ENCODE results near the gene PCDHA13. TPM values are rescaled to one million over a fixed set of nuclear protein-coding genes. Genes with fewer than 3 reads are reported as not detected.
"Not testable (repeated sequence)": the region's sequence is repeated elsewhere in the genome, so short reads cannot be mapped to it uniquely, and the experiment has no call there.

Gene PCDHA13, protein sequence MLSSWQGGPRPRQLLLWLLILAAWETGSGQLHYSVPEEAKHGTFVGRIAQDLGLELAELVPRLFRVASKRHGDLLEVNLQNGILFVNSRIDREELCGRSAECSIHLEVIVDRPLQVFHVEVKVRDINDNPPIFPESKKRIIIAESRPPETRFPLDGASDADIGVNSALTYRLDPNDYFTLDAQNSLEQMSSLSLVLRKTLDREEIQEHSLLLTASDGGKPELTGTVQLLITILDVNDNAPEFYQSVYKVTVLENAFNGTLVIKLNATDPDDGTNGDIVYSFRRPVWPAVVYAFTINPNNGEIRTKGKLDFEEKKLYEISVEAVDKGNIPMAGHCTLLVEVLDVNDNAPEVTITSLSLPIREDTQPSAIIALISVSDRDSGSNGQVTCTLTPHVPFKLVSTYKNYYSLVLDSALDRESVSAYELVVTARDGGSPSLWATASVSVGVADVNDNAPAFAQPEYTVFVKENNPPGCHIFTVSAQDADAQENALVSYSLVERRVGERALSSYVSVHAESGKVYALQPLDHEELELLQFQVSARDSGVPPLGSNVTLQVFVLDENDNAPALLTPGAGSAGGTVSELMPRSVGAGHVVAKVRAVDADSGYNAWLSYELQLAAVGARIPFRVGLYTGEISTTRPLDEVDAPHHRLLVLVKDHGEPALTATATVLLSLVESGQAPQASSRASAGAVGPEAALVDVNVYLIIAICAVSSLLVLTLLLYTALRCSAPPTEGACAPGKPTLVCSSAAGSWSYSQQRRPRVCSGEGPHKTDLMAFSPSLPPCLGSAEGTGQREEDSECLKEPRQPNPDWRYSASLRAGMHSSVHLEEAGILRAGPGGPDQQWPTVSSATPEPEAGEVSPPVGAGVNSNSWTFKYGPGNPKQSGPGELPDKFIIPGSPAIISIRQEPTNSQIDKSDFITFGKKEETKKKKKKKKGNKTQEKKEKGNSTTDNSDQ
- not detected for polyA plus RNA-seq (ENCODE audit: insufficient read length)
- long read RNA-seq, donor 1 = 0 reads
- long read RNA-seq, donor 2 = 0 reads
- long read RNA-seq, donor 3 = 0 reads
- long read RNA-seq, donor 4 = 0 reads
- long read RNA-seq, donor 5 = 0 reads
- long read RNA-seq, donor 6 = 0 reads
- long read RNA-seq, donor 7 = 0 reads
- long read RNA-seq, donor 8 = 0 reads

- DNase-seq = no peak
These were observed at the start of gene PCDHA13 for GRCh38 chr5:140881889-140882590. TSS of gene PCDHA13 (plus strand) at chr5:140882124. CDS start at chr5:140882269, 145 bp downstream.

DNA sequence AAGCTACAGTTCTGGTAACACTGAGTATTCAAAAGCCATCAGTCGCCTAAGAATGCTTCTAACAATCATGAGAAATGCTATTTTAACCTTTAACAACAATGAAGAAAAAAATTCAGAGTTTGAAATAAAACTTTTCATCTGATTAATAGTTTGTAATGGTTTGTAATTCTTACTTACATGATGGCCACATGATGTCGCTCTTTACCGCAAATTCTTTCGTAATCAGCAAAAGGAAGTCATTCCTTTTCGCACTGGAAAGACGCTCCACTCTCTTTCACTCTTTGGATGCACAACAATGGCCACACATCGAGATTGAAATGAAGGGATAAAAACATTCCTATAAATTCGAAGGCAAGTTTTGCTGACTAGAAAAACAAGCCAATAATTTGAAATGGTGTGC lies 47.9 kb upstream of the PCDHA13 start, which contains the start of gene PCDHA7:
TSS of gene PCDHA7 (plus strand) at position 277 of the 400 bp plus-strand sequence. CDS start at position 392, 115 bp downstream.
- DNase-seq = no peak

GRCh38 chr5:140834439-140835008 lies 47.4 kb upstream of the PCDHA13 start:
- not testable (repeated sequence) for DNase-seq

- DNase-seq = no peak
These were observed 46.1 kb upstream of the PCDHA13 start for GRCh38 chr5:140835622-140836510.

DNA sequence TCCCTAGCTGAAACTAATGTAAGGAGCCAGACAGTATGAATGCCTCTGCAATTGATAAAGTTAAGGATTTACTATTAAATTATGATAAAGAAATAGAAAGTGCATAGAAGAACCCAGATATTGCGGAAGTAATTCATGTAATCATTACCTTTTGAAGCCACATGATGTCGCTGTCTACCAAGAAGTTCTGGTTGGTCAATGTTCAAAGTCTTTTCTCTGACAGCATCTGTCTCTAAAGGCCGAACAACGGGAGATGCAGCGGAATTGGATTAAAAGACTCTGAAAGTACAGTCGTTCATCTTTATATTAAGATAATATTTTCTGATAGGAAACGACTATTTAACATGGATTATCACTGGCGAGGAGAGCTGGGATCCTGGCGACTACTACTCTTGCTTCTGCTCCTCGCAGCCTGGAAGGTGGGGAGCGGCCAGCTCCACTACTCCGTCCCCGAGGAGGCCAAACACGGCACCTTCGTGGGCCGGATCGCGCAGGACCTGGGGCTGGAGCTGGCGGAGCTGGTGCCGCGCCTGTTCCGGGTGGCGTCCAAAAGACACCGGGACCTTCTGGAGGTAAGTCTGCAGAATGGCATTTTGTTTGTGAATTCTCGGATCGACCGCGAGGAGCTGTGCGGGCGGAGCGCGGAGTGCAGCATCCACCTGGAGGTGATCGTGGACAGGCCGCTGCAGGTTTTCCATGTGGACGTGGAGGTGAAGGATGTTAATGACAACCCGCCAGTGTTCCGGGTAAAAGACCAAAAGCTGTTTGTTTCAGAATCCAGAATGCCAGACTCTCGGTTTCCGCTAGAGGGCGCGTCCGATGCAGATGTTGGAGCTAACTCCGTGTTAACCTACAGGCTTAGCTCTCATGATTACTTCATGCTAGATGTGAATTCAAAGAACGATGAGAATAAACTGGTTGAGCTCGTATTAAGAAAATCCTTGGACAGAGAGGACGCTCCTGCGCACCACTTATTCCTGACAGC lies 40.7 kb upstream of the PCDHA13 start, which contains the start of gene PCDHA8:
TSS of gene PCDHA8 (plus strand) at position 210 of the 985 bp plus-strand sequence. CDS start at position 345, 135 bp downstream.
- no peak for DNase-seq

- DNase-seq = no peak
These were observed 38.9 kb upstream of the PCDHA13 start for GRCh38 chr5:140842798-140843733.

DNA sequence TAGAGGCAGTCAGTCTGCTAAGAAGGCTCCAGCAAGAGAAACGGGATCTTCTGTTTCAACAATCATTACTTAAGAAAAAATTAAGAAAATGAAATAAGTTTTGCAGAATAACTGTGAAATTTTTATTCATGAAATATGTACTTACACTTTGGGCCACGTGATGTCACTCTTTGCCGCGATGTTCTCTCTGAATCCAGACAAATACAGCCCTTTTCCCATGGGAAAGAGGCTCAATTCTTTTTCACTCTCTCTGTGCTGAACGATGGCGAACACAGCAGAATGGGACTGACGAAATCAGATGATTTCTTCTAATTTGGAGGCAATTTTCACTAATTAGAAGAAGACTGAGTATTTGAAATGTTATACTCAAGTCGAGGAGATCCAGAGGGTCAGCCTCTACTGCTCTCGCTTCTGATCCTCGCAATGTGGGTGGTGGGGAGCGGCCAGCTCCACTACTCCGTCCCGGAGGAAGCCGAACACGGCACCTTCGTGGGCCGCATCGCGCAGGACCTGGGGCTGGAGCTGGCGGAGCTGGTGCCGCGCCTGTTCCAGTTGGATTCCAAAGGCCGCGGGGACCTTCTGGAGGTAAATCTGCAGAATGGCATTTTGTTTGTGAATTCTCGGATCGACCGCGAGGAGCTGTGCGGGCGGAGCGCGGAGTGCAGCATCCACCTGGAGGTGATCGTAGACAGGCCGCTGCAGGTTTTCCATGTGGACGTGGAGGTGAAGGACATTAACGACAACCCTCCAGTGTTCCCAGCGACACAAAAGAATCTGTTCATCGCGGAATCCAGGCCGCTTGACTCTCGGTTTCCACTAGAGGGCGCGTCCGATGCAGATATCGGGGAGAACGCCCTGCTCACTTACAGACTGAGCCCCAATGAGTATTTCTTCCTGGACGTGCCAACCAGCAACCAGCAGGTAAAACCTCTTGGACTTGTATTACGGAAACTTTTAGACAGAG lies 33.5 kb upstream of the PCDHA13 start, which contains the start of gene PCDHA9:
TSS of gene PCDHA9 (plus strand) at position 244 of the 964 bp plus-strand sequence. CDS start at position 358, 114 bp downstream.
- not testable (repeated sequence) for DNase-seq

DNA sequence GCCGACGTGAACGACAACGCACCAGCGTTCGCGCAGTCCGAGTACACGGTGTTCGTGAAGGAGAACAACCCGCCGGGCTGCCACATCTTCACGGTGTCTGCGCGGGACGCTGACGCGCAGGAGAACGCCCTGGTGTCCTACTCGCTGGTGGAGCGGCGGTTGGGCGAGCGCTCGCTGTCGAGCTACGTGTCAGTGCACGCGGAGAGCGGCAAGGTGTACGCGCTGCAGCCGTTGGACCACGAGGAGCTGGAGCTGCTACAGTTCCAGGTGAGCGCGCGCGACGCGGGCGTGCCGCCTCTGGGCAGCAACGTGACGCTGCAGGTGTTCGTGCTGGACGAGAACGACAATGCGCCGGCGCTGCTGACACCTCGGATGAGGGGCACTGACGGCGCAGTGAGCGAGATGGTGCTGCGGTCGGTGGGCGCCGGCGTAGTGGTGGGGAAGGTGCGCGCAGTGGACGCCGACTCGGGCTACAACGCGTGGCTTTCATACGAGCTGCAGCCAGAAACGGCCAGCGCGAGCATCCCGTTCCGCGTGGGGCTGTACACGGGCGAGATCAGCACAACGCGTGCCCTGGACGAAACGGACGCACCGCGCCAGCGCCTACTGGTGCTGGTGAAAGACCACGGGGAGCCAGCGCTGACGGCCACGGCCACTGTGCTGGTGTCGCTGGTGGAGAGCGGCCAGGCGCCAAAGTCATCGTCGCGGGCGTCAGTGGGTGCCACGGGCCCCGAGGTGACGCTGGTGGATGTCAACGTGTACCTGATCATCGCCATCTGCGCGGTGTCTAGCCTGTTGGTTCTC lies 31.9 kb upstream of the PCDHA13 start:
- not testable (repeated sequence) for DNase-seq

DNA sequence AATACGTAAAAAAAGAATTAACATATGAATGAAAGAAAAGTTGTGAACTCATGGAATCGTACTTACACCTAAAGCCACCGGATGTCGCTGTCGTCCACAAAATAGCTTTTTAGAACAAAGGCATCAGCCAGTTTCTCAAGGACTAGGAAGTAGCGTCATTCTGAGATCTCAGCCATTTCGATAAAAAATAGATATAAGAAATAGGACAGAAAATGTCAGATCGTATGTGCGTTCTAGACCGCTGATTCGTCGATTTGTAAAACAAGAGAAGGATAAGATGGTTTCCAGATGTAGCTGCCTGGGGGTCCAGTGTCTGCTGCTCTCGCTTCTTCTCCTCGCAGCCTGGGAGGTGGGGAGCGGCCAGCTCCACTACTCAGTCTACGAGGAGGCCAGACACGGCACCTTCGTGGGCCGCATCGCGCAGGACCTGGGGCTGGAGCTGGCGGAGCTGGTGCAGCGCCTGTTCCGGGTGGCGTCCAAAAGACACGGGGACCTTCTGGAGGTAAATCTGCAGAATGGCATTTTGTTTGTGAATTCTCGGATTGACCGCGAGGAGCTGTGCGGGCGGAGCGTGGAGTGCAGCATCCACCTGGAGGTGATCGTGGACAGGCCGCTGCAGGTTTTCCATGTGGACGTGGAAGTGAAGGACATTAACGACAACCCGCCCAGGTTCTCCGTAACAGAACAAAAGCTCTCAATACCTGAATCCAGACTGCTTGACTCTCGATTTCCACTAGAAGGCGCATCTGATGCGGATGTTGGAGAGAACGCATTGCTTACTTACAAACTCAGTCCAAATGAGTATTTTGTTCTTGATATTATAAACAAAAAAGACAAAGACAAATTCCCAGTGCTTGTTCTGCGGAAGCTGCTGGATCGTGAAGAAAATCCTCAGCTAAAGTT lies 25.9 kb upstream of the PCDHA13 start, which contains the start of gene PCDHA10:
TSS of gene PCDHA10 (plus strand) at position 126 of the 903 bp plus-strand sequence. CDS start at position 278, 152 bp downstream.
- no peak for DNase-seq

GRCh38 chr5:140857177-140857986 lies 24.5 kb upstream of the PCDHA13 start:
- DNase-seq = no peak

DNA sequence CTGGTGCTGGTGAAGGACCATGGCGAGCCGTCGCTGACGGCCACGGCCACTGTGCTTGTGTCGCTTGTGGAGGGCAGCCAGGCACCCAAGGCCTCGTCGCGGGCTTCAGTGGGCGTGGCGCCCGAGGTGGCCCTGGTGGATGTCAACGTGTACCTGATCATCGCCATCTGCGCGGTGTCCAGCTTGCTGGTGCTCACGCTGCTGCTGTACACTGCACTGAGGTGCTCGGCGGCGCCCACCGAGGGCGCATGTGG lies 24.0 kb upstream of the PCDHA13 start:
- DNase-seq = no peak

DNA sequence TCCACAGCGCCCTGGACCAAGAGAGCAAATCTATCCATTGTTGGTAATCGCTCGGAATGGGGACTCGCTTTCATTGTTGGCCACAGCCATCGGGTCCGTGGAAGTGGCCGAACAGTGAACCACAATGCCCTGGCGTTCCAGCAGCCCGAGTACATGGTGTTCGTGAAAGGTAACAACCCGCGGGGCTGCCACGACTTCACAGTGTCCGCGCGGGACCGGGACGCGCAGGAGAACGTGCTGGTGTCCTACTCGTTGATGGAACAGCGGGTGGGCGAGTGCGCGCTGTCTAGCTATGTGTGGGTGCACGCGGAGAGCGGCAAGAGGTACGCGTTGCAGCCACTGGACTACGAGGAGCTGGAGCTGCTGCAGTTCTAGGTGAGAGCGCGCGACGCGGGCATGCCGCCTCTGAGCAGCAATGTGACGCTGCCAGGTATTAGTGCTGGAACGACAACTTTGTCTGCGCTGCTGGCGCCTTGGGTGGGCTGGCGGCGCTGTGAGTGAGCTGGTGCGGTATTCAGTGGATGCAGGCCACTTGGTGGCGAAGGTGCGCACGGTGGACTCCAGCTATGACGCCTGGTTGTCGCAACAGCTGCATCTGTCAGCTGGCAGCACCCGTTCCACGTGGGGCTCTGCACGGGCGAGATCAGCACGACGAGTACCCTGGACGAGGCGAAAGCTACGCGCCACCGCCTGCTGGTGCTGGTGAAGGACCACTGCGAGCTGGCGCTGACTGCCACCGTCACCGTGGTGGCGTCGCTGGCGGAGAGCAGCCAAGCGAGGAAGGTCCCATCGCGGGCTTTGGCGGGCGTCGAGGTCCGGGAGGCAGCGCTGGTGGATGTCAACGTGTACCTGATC lies 19.3 kb upstream of the PCDHA13 start:
- no peak for DNase-seq
